SU-DHL-6 (cell line): Measurements from ENCODE around the gene HAPLN2.

ENCODE experiments used
- H2AFZ ChIP-seq: fragments of 200-600 bp; sonication (generic); 2 replicates; pipeline ENCODE4 v1.6.1; 2014; ENCODE audit warnings: low read depth, mild to moderate bottlenecking, moderate library complexity, mixed read lengths, antibody characterized with exemption, low read length; ENCODE audit not compliant: severe bottlenecking
- H3F3A ChIP-seq: fragments of 200-600 bp; shearing (Covaris generic); 2 replicates; pipeline ENCODE4 v1.6.0; 2016; ENCODE audit warnings: antibody characterized with exemption, mild to moderate bottlenecking; ENCODE audit not compliant: insufficient read depth
- H3K27ac ChIP-seq: fragments of 200-600 bp; sonication (generic); 2 replicates; pipeline ENCODE4 v1.5.1; 2016; ENCODE audit warnings: low read depth, mild to moderate bottlenecking, low read length, moderate library complexity, mixed read lengths
- H3K27me3 ChIP-seq: fragments of 200-600 bp; sonication (generic), shearing (Covaris generic); 2 replicates; pipeline ENCODE4 v1.6.0; 2014; ENCODE audit warnings: mild to moderate bottlenecking, low read length
- H3K36me3 ChIP-seq: fragments of 200-600 bp; sonication (generic); 2 replicates; pipeline ENCODE4 v1.6.1; 2014; ENCODE audit warnings: mild to moderate bottlenecking, low read length, mixed read lengths
- H3K4me2 ChIP-seq: fragments of 300-600, 200-600 bp; shearing (Covaris generic), sonication (generic); 2 replicates; pipeline ENCODE4 v1.6.0; 2014; ENCODE audit warnings: low read length, low read depth, mild to moderate bottlenecking; ENCODE audit not compliant: poor library complexity, severe bottlenecking
- H3K4me3 ChIP-seq: fragments of 200-600 bp; sonication (generic); 2 replicates; pipeline ENCODE4 v1.5.1; 2014; ENCODE audit warnings: antibody characterized with exemption, low read length, mild to moderate bottlenecking, mixed read lengths; ENCODE audit not compliant: insufficient read depth, poor library complexity, severe bottlenecking
- H3K79me2 ChIP-seq: fragments of 200-600 bp; sonication (generic); 2 replicates; pipeline ENCODE4 v1.6.1; 2014; ENCODE audit warnings: mild to moderate bottlenecking, low read length, moderate library complexity; ENCODE audit not compliant: insufficient read depth
- H3K9ac ChIP-seq: fragments of 200-600 bp; sonication (generic); 2 replicates; pipeline ENCODE4 v1.7.0; 2014; ENCODE audit warnings: mild to moderate bottlenecking, low read length
- H3K9me2 ChIP-seq: fragments of 200-600 bp; sonication (generic); replicated peaks from 2 replicates; pipeline ENCODE4 v1.6.1; 2014; ENCODE audit warnings: low read length; ENCODE audit not compliant: insufficient read depth
- H3K9me3 ChIP-seq: fragments of 200-600 bp; sonication (generic); 2 replicates; pipeline ENCODE4 v1.6.1; 2014; ENCODE audit warnings: low read length, mixed read lengths; ENCODE audit not compliant: insufficient read depth
- H4K20me1 ChIP-seq: fragments of 200-600 bp; sonication (generic); 2 replicates; pipeline ENCODE4 v1.6.1; 2014; ENCODE audit warnings: low read depth, mild to moderate bottlenecking, antibody characterized with exemption, low read length, moderate library complexity, mixed read lengths
- EZH2phosphoT487 ChIP-seq: fragments of 200-600 bp; sonication (generic), shearing (Covaris generic); conservative IDR thresholded peaks from 2 replicates; pipeline ENCODE4 v1.6.1; 2018; ENCODE audit warnings: mild to moderate bottlenecking, antibody characterized with exemption, low read length, moderate library complexity, mixed read lengths
- TF ChIP-seq, protein P1 (sequence below): fragments of 200-600 bp; sonication (generic); IDR thresholded peaks from one replicate; pipeline ENCODE4 v1.5.1; 2017; ENCODE audit warnings: antibody characterized with exemption, mild to moderate bottlenecking, low read length, moderate library complexity; ENCODE audit not compliant: insufficient read depth, poor library complexity, severe bottlenecking

HAPLN2 gene

GRCh38 chr1:156642265-156643048 is 23.2 kb downstream of the HAPLN2 start:
- Histone ChIP-seq H2AFZ (no peak overlapping the region), H3K4me2 (no peak overlapping the region)
- no peak for TF ChIP-seq EZH2phosphoT487
- TF ChIP-seq, protein P1, sequence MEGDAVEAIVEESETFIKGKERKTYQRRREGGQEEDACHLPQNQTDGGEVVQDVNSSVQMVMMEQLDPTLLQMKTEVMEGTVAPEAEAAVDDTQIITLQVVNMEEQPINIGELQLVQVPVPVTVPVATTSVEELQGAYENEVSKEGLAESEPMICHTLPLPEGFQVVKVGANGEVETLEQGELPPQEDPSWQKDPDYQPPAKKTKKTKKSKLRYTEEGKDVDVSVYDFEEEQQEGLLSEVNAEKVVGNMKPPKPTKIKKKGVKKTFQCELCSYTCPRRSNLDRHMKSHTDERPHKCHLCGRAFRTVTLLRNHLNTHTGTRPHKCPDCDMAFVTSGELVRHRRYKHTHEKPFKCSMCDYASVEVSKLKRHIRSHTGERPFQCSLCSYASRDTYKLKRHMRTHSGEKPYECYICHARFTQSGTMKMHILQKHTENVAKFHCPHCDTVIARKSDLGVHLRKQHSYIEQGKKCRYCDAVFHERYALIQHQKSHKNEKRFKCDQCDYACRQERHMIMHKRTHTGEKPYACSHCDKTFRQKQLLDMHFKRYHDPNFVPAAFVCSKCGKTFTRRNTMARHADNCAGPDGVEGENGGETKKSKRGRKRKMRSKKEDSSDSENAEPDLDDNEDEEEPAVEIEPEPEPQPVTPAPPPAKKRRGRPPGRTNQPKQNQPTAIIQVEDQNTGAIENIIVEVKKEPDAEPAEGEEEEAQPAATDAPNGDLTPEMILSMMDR, result no peak

DNA sequence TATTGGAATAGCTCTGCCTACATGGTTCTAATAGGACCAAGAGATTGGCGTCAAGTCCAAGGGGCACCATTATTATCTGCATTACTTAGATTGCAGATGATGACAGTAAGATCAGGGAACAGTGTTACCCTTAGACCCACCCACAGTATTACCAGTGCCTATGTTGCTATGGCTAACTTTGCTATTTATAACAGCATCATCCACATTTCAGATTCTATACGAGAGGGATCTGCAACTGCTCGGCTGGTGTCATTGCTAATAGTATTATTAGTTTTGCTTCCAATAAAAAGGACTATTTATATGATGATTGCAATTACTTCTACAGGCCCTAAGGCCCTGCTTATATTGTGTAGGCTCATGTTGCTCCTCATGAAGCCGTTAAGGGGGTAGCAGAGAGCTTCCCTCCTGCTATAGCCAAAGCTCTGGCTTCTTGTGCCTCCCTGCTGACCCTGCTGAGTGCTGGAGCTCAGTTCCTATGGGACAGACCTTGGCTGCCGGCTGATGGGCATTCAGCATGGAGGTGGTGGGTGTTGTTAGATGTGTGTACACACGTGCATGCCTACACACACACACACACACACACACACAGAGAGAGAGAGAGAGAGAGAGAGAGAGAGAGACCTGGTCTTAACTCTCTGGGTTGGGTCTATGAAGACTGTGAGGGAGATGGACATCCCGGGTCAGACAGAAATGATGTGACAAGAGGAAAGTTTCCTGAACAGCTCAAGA is 24.0 kb downstream of the HAPLN2 start:
- TF ChIP-seq, protein P1, result no peak
- no peak for TF ChIP-seq EZH2phosphoT487
- H3K27me3 ChIP-seq, result no peaks in the 10 kb centered on the region
- no peaks in the 10 kb centered on the region for H3K36me3 ChIP-seq
- H3K9me3 ChIP-seq, result no peaks in the 10 kb centered on the region
- no peaks in the 10 kb centered on the region for H3K79me2 ChIP-seq
- H3K4me3 ChIP-seq, result no peak overlapping the region
- no peaks in the 10 kb centered on the region for H4K20me1 ChIP-seq
- H3K27ac ChIP-seq, result no peak overlapping the region
- H3K4me2 ChIP-seq, result no peak overlapping the region
- H2AFZ ChIP-seq, result no peak overlapping the region
- H3F3A ChIP-seq, result no peaks in the 10 kb centered on the region
- H3K9ac ChIP-seq, result no peak overlapping the region
- H3K9me2 ChIP-seq, result no peaks in the 10 kb centered on the region

More at GRCh38 chr1:156642265-156643048, 23.2 kb downstream of the HAPLN2 start:
- Histone ChIP-seq H3K9me3 (no peaks in the 10 kb centered on the region), H3F3A (no peaks in the 10 kb centered on the region), H3K4me3 (no peak overlapping the region), H3K9ac (no peak overlapping the region), H3K27ac (no peak overlapping the region), H3K9me2 (no peaks in the 10 kb centered on the region), H3K79me2 (no peaks in the 10 kb centered on the region), H3K27me3 (no peaks in the 10 kb centered on the region), H3K36me3 (no peaks in the 10 kb centered on the region), H4K20me1 (no peaks in the 10 kb centered on the region)

DNA sequence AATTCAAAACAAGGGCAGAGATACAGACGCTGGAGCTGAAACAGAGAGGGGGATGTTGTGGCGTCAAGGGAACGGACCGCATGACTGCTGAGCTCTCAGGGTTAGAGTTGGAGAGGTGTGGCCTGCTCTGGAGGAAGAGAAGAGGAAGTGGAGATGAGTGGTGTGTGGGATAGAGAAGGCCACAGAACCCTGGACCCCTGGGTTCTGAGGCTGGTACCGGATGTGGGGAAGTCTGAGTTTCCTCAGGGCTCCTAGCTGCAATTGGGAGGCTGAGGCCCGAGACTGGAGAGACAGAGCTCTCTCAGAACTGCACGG is 24.5 kb downstream of the HAPLN2 start:
- Histone ChIP-seq H3K27me3 (no peaks in the 10 kb centered on the region), H3K9ac (no peak overlapping the region), H4K20me1 (no peaks in the 10 kb centered on the region), H3K4me2 (no peak overlapping the region), H3K9me2 (no peaks in the 10 kb centered on the region), H3K36me3 (no peaks in the 10 kb centered on the region), H3F3A (no peaks in the 10 kb centered on the region), H2AFZ (no peak overlapping the region), H3K9me3 (no peaks in the 10 kb centered on the region), H3K79me2 (no peaks in the 10 kb centered on the region), H3K4me3 (no peak overlapping the region), H3K27ac (no peak overlapping the region)
- TF ChIP-seq EZH2phosphoT487, result no peak
- TF ChIP-seq, protein P1, result no peak
